ENCODE results near the gene UBL7.

- no peak for TF ChIP-seq POLR2A (IDR thresholded peaks at IDR 0.05; ENCODE audit: low read depth, low read length)
- no peak for TF ChIP-seq TAF1 (IDR thresholded peaks at IDR 0.05; ENCODE audit: low read depth, low read length)
Measured at GRCh38 chr15:74425630-74426029, 35.3 kb downstream of the UBL7 start.
